K562 (cell line): ENCODE data around the gene CCDC18. TPM values are rescaled to one million over a fixed set of nuclear protein-coding genes. Genes with fewer than 3 reads are reported as not detected.

Source experiments
- ATAC-seq: fragments of 200-7000 bp; cut with Tn5 transposase; 3 replicates; pipeline ENCODE4 v1.9.1; 2020; ENCODE audit warnings: moderate library complexity
- Bru-seq: library from RNA; stranded (reverse); fragments of 400-500 nt; gene quantifications from one replicate; lab custom pipeline; 2021; lab: Mats Ljungman, UMichigan
- BruChase-seq, 2 experiments: library from RNA; stranded (reverse); fragments of 400-500 nt; gene quantifications; one replicate each; lab custom pipeline; 2021; lab: Mats Ljungman, UMichigan
- BruUV-seq: library from RNA; stranded (reverse); fragments of 400-500 nt; replicated peaks from 2 replicates; lab custom pipeline; 2021; lab: Mats Ljungman, UMichigan
- CTCF ChIA-PET: fragments of 300-600 bp; formaldehyde crosslinking; extraction: SDS; loops from one replicate; lab custom pipeline; 2021; ENCODE audit warnings: low intra/inter-chr PET ratio; lab: Yijun Ruan, JAX
- POLR2A ChIA-PET: fragments of 300-600, 350-650 bp; sonication (Branson Sonifier 250); formaldehyde crosslinking; extraction: SDS; loops from one replicate; lab custom pipeline; 2021; ENCODE audit warnings: antibody characterized with exemption, inconsistent platforms; lab: Yijun Ruan, JAX
- DNase-seq, 4 experiments: peaks; one replicate each; pipeline versions ENCODE4 v3.0.0 to v3.0.0-alpha.2; 2011 to 2018; ENCODE audit warnings: low spot score in 3 of 4, mixed read lengths in 3 of 4; ENCODE audit errors: extremely low read depth in 1 of 4
- FAIRE-seq: peaks from 2 replicates; lab custom pipeline; 2011; peaks lifted over from hg19 to GRCh38; lab: Jason Lieb, UNC
- H2AFZ ChIP-seq: 2 replicates; pipeline ENCODE4 v1.6.0; 2011; ENCODE audit warnings: low read depth, low read length, control low read depth, inconsistent platforms
- H3K27ac ChIP-seq: fragments of 200-600 bp; 3 replicates; pipeline ENCODE4 v1.8.0; 2011; ENCODE audit warnings: low read depth, mild to moderate bottlenecking, control low read depth, inconsistent platforms, low read length, moderate library complexity, mixed read lengths; ENCODE audit errors: extremely low read depth
- H3K27me3 ChIP-seq, 2 experiments: fragments of 300-600 bp in 1 of 2; 2 replicates in 1 of 2; 3 replicates in 1 of 2; pipeline versions ENCODE4 v1.6.0 to v1.8.0; 2011; ENCODE audit warnings: inconsistent platforms in 2 of 2, low read length in 2 of 2, mild to moderate bottlenecking in 1 of 2, mixed read lengths in 1 of 2, moderate library complexity in 1 of 2; ENCODE audit not compliant: control insufficient read depth in 2 of 2, insufficient read depth in 2 of 2
- H3K36me3 ChIP-seq: fragments of 300-600 bp; 3 replicates; pipeline ENCODE4 v1.8.0; 2011; ENCODE audit warnings: mild to moderate bottlenecking, low read length, inconsistent platforms; ENCODE audit not compliant: control insufficient read depth, insufficient read depth
- H3K4me1 ChIP-seq, 2 experiments: fragments of 200-600 bp in 1 of 2; replicated peaks in 1 of 2; 2 replicates in 1 of 2; 3 replicates in 1 of 2; pipeline versions ENCODE4 v1.5.1 to v1.8.0; 2011; ENCODE audit warnings: inconsistent platforms in 2 of 2, low read length in 2 of 2, mild to moderate bottlenecking in 1 of 2, mixed read lengths in 1 of 2, moderate library complexity in 1 of 2; ENCODE audit not compliant: control insufficient read depth in 2 of 2, insufficient read depth in 2 of 2
- H3K4me2 ChIP-seq: 2 replicates; pipeline ENCODE4 v1.6.1; 2011; ENCODE audit warnings: low read length, control low read depth, inconsistent platforms, mixed read lengths; ENCODE audit not compliant: insufficient read depth
- H3K4me3 ChIP-seq: fragments of 200-600 bp; sonication (generic), shearing (Covaris generic); 2 replicates; pipeline ENCODE4 v1.5.1; 2016; ENCODE audit warnings: control low read depth, inconsistent platforms
- H3K79me2 ChIP-seq: fragments of 200-600 bp; 3 replicates; pipeline ENCODE4 v1.8.0; 2011; ENCODE audit warnings: low read length, inconsistent platforms; ENCODE audit not compliant: control insufficient read depth, insufficient read depth
- H3K9ac ChIP-seq, 2 experiments: 2 replicates each; pipeline versions ENCODE4 v1.6.0 to v1.6.1; 2011; ENCODE audit warnings: low read depth in 2 of 2, low read length in 2 of 2, control low read depth in 1 of 2, inconsistent platforms in 1 of 2, mild to moderate bottlenecking in 1 of 2, mixed read lengths in 1 of 2; ENCODE audit not compliant: insufficient read depth in 1 of 2
- H3K9me1 ChIP-seq: one replicate; pipeline ENCODE4 v1.6.0; 2011; ENCODE audit warnings: inconsistent platforms, mild to moderate bottlenecking, low read length, moderate library complexity; ENCODE audit not compliant: control insufficient read depth, insufficient read depth
- H3K9me3 ChIP-seq: replicated peaks from 2 replicates; pipeline ENCODE4 v1.5.1; 2011; ENCODE audit warnings: low read depth, low read length, inconsistent platforms; ENCODE audit not compliant: control insufficient read depth, insufficient read depth
- H4K20me1 ChIP-seq: replicated peaks from 2 replicates; pipeline ENCODE4 v1.6.1; 2011; ENCODE audit warnings: low read length, inconsistent platforms, mixed read lengths; ENCODE audit not compliant: control insufficient read depth, insufficient read depth
- ADNP ChIP-seq: fragments of 200-800 bp; sonication (Bioruptor generic); IDR thresholded peaks from 2 replicates; pipeline ENCODE4 v1.6.1; 2016; ENCODE audit warnings: missing genetic modification characterization, missing compliant biosample characterization
- ARID4B ChIP-seq: sonication (generic); formaldehyde crosslinking; IDR thresholded peaks from 2 replicates; pipeline ENCODE4 v1.8.0; 2022; ENCODE audit warnings: mild to moderate bottlenecking, missing genetic modification reagents
- CCNT2 ChIP-seq: IDR thresholded peaks from 2 replicates; pipeline ENCODE4 v1.6.1; 2011; ENCODE audit warnings: borderline replicate concordance, low read depth, mild to moderate bottlenecking, moderate library complexity, mixed read lengths, low read length; ENCODE audit not compliant: insufficient read length; ENCODE audit errors: extremely low read depth
- COPS2 ChIP-seq: fragments of 450-650 bp; conservative IDR thresholded peaks from 2 replicates; pipeline ENCODE4 v1.6.1; 2016; ENCODE audit warnings: mild to moderate bottlenecking, moderate library complexity
- E2F6 ChIP-seq, 2 experiments: IDR thresholded peaks; 2 replicates each; pipeline ENCODE4 v1.6.1; 2011; ENCODE audit warnings: borderline replicate concordance in 1 of 2, control low read depth in 1 of 2, low read depth in 1 of 2, low read length in 1 of 2, mild to moderate bottlenecking in 1 of 2, mixed read lengths in 1 of 2, moderate library complexity in 1 of 2; ENCODE audit not compliant: insufficient read depth in 1 of 2, insufficient read length in 1 of 2, poor library complexity in 1 of 2, severe bottlenecking in 1 of 2; ENCODE audit errors: extremely low read depth in 1 of 2
- GTF2E2 ChIP-seq: fragments of 200-800 bp; sonication (Bioruptor generic); IDR thresholded peaks from 2 replicates; pipeline ENCODE4 v1.6.1; 2016; ENCODE audit warnings: missing genetic modification characterization, missing compliant biosample characterization
- TEAD4 ChIP-seq, 2 experiments: sonication (generic) in 1 of 2; formaldehyde crosslinking in 1 of 2; IDR thresholded peaks; 2 replicates each; pipeline versions ENCODE4 v1.6.1 to v1.8.0; 2012 to 2022; ENCODE audit warnings: borderline replicate concordance in 1 of 2, inconsistent platforms in 1 of 2, low read length in 1 of 2, mild to moderate bottlenecking in 1 of 2, missing genetic modification reagents in 1 of 2
- WGBS: fragments of 100-300 bp; shearing (Covaris generic); methylation state at CpG from one replicate; pipeline ENCODE4 v1.1.6; 2016; ENCODE audit warnings: low coverage, mixed read lengths; ENCODE audit not compliant: insufficient coverage; ENCODE audit errors: missing lambda C conversion rate; 5-methylcytosine and 5-hydroxymethylcytosine counted together
- in situ Hi-C: fragments of 300-500 bp; cut with MboI; formaldehyde crosslinking; loops from 4 replicates; pipeline ENCODE4 v1.15.0; 2018; ENCODE audit warnings: inconsistent platforms, mixed read lengths
- intact Hi-C: fragments of 100-400 bp; cut with micrococcal nuclease; formaldehyde crosslinking; loops from 2 replicates; pipeline ENCODE4 v1.14.2; 2022
- long read RNA-seq, 3 experiments: library from polyadenylated mRNA in 2 of 3; library from RNA in 1 of 3; unstranded in 2 of 3; stranded (forward) in 1 of 3; transcript quantifications; one replicate each; pipeline ENCODE4 v2.0.0, GENCODE V29; 2019 to 2022
- polyA minus RNA-seq, 3 experiments: library from RNA; depleted of rRNA, polyadenylated mRNA; stranded (reverse); fragments of >200 nt; gene quantifications; 2 replicates each; pipeline ENCODE4 v1.2.3, GENCODE V29; 2011
- polyA plus RNA-seq, 8 experiments: library from polyadenylated mRNA; depleted of rRNA in 4 of 8; stranded (reverse) in 5 of 8; unstranded in 3 of 8; fragments of >200 nt; fragmentation: Nextera tagmentation in 2 of 8; fragmentation: Illumina TruSeq in 1 of 8; extraction: Ambion mirVana in 2 of 8; extraction: Trizol in 1 of 8; gene quantifications; 2 replicates each; pipeline versions ENCODE4 v1.2.1 to v1.2.3, GENCODE V29; 2011 to 2014; ENCODE audit warnings: inconsistent platforms in 1 of 8, missing spikeins in 1 of 8
- total RNA-seq, 7 experiments: library from RNA; depleted of rRNA in 6 of 7; stranded (reverse); fragments of >200 nt in 6 of 7; fragmentation: Illumina TruSeq in 2 of 7; extraction: Trizol in 2 of 7; gene quantifications; 2 replicates each; pipeline versions ENCODE4 v1.2.1 to v1.2.3, GENCODE V29; 2011 to 2021; ENCODE audit warnings: low replicate concordance in 1 of 7

The CCDC18 gene
- 8.1 and 57.0 TPM in 2 replicates for total RNA-seq (2011; cell fraction: chromatin; rRNA removed; ENCODE audit: low replicate concordance)
- total RNA-seq (2011; cell fraction: nucleolus; rRNA removed) = 4.2 and 9.7 TPM in 2 replicates
- total RNA-seq (2011; cell fraction: nucleoplasm; rRNA removed) = 9.6 and 14.3 TPM in 2 replicates
- total RNA-seq (2014; rRNA removed) (14.7 and 21.6 TPM in 2 replicates), total RNA-seq (2014; rRNA removed; fragmentation: Illumina TruSeq; extraction: Trizol) (29.5 and 35.9 TPM in 2 replicates), total RNA-seq (2015; rRNA removed; fragmentation: Illumina TruSeq; extraction: Trizol) (29.7 and 34.2 TPM in 2 replicates), total RNA-seq (2021) (20.4 TPM in 2 replicates), polyA plus RNA-seq (2011; rRNA removed) (21.1 and 22.2 TPM in 2 replicates), polyA plus RNA-seq (2014; fragmentation: Illumina TruSeq; extraction: Trizol) (23.4 and 24.3 TPM in 2 replicates), polyA plus RNA-seq (2014; fragmentation: Nextera tagmentation; extraction: Ambion mirVana) (10 to 100 TPM; 19.5 to 24.6 TPM), polyA plus RNA-seq (2014; rRNA removed) (20.2 and 24.7 TPM in 2 replicates), polyA minus RNA-seq (2011; rRNA and poly(A)+ RNA removed) (25.3 and 42.5 TPM in 2 replicates), Bru-seq, nascent RNA (percentile 75 among the genes with signal in this experiment), BruChase-seq, experiment 1, labeled RNA remaining after a 2-hour chase (percentile 80 among the genes with signal in this experiment), BruChase-seq, experiment 2, labeled RNA remaining after a 6-hour chase (percentile 76 among the genes with signal in this experiment)
- 1.9 and 4.5 TPM in 2 replicates for polyA plus RNA-seq (2011; cell fraction: cytosol; rRNA removed)
- 15.4 and 24.3 TPM in 2 replicates for polyA plus RNA-seq (2011; cell fraction: nucleus; rRNA removed)
- 22.2 and 25.5 TPM in 2 replicates for polyA plus RNA-seq (2012)
- 12.2 and 14.1 TPM in 2 replicates for polyA minus RNA-seq (2011; cell fraction: cytosol; rRNA and poly(A)+ RNA removed)
- polyA minus RNA-seq (2011; cell fraction: nucleus; rRNA and poly(A)+ RNA removed) = 11.0 and 25.7 TPM in 2 replicates
- long read RNA-seq, experiment 1, partial matches to known transcripts = 16 of 53 reads
- long read RNA-seq, experiment 1, other reads (novel, unspliced or antisense) = 36 of 53 reads
- long read RNA-seq, experiment 2, partial matches to known transcripts = 2 of 11 reads
- long read RNA-seq, experiment 2, other reads (novel, unspliced or antisense) = 9 of 11 reads
- long read RNA-seq, experiment 3, partial matches to known transcripts = 6 of 19 reads
- long read RNA-seq, experiment 3, other reads (novel, unspliced or antisense) = 13 of 19 reads

GRCh38 chr1:93180723-93181613 lies at the start of gene CCDC18:
Gene CCDC18 (plus strand): TSS chr1:93180724. CDS start chr1:93183362, 2,638 bp downstream.
- Histone ChIP-seq H3K9me1 (no peaks in the 10 kb centered on the region), H3K79me2 (peaks cover 88% of the 10 kb centered on the region), H3K36me3 (peaks cover 24% of the 10 kb centered on the region), H4K20me1 (peaks cover 4% of the 10 kb centered on the region), H3K9me3 (no peaks in the 10 kb centered on the region), H3K9ac (peak within 1 kb of the TSS; percentile 92 to 99), H3K4me3 (peak within 1 kb of the TSS; percentile 70), H2AFZ (peak within 1 kb of the TSS; percentile 96), H3K27ac (peak within 1 kb of the TSS; percentile 97), H3K4me1 (peaks cover 11 to 15% of the 10 kb centered on the region in 2 experiments; a peak in 2 of 5 replicates), H3K27me3 (no peaks in the 10 kb centered on the region), H3K4me2 (peak within 1 kb of the TSS; percentile 93)
- intact Hi-C loops = loop anchor here (2.0 kb wide), 1 partner anchor 102 kb away; the partner anchor contains the start of gene MTF2
- under 1% methylated on average over 39 of the region's 43 CpGs for WGBS
- peak; percentile 20 to 79 (median 44) for DNase-seq
- ATAC-seq = peak; percentile 14
- CTCF ChIA-PET = no interaction called here
- in situ Hi-C loops = no loop called here
- FAIRE-seq = peak; percentile 64
- POLR2A ChIA-PET = interaction anchor here (0.7 to 1.3 kb wide), 4 partner anchors 8 to 102 kb away, joined by 3 to 4 read pairs (median 3); partner anchors contain the start of gene MTF2
- TSS peak; percentile 62 for BruUV-seq
- TF ChIP-seq GTF2E2 (tag) = no peak
- peak in 1 of 2 experiments; percentile 50 for TF ChIP-seq E2F6 (IDR thresholded peaks at IDR 0.05; ENCODE audit: borderline replicate concordance in 1 of 2, extremely low read depth in 1 of 2, insufficient read depth in 1 of 2, insufficient read length in 1 of 2, low read depth in 1 of 2, low read length in 1 of 2, poor library complexity in 1 of 2, severe bottlenecking in 1 of 2)
- TF ChIP-seq CCNT2 = peak; percentile 7
- no peak for TF ChIP-seq COPS2
- peak; percentile 71; the same call in 1 of the 2 replicates for TF ChIP-seq ARID4B
- peak; percentile 22; the same call in 1 of the 2 replicates for TF ChIP-seq TEAD4 (IDR thresholded peaks at IDR 0.05; ENCODE audit: low read length)
- no peak for TF ChIP-seq TEAD4 (CRISPR knock-in tag; IDR thresholded peaks at IDR 0.05; ENCODE audit: borderline replicate concordance)
- peak; percentile 57; the same call in 1 of the 2 replicates for TF ChIP-seq ADNP (tag)
